ENCODE data around the gene OR4A5. TPM values are rescaled to one million over a fixed set of nuclear protein-coding genes. Genes with fewer than 3 reads are reported as not detected.
"Not testable (repeated sequence)": the region's sequence is repeated elsewhere in the genome, so short reads cannot be mapped to it uniquely, and the experiment has no call there.

The OR4A5 gene
- not detected for polyA plus RNA-seq (ENCODE audit: insufficient read length in 4 of 4)

GRCh38 chr11:54706532-54706931 is at the start of gene OR4A5:
Gene OR4A5 (plus strand): TSS chr11:54706832. CDS start chr11:54706885, 53 bp downstream.
- DNase-seq (ENCODE audit: low read depth in 4 of 4, low spot score in 2 of 4) = not testable (repeated sequence)

GRCh38 chr11:54720094-54720493 is 13.5 kb downstream of the OR4A5 start:
- not testable (repeated sequence) for DNase-seq (ENCODE audit: low read depth in 4 of 4, low spot score in 2 of 4)

Other genes with a start within 250 kb of the OR4A5 start
- not detected for gene OR4C46, start 102.8 kb upstream of the OR4A5 start, polyA plus RNA-seq (ENCODE audit: insufficient read length in 4 of 4)

Measured in left renal cortex interstitium (tissue), 4 donors.